KG1 (cell line): Measurements from ENCODE around the gene FOXJ3.
A peak's percentile ranks its signal among the peaks of the same experiment; 100 is the strongest.

Source experiments
- DNase-seq: peaks from one replicate; lab custom pipeline; 2025; lab: John Stamatoyannopoulos, UW

Gene FOXJ3

DNA sequence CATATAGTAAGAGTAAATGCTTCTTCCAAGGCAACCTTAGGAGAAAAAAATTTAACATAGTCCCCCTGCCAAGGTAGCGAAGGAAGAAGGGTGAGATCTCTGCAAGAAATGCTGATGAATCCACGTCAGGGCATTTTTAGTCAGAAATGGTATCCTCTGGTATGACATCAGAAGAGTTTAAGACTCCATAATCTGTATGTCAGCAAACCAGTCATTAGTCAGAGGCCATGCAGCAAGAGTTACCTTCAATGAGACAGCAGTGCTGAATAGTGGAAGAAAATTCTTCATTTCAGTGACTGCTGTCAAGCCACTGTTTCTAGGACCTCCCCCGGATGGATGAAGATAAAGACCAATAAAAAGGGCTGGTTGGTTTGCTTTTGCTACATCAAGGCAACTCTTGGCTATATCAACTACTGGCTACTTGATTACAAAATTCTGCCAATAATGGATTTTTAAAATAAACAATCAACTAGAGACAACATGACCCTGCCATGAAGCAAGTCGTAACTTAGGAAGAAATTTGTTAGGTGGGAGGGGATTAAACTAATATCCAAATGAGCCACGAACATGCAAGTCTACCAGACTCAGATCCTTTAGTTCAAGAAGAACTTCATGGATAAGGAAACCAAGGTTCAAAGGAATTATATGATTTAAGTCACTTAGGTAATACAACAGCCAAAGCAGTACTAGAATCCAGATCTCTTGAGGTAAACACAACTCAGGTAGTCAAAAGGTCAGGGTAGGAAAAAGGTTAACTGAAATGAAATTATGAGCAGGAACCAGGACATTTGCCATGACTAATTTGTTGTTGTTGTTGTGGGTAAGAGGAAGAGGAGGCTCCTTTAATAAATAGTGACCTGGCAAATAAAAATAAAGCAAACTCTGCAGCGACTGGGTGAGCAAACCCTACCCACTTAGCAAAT, 144.8 kb downstream of the FOXJ3 start:
- no peak for DNase-seq

DNA sequence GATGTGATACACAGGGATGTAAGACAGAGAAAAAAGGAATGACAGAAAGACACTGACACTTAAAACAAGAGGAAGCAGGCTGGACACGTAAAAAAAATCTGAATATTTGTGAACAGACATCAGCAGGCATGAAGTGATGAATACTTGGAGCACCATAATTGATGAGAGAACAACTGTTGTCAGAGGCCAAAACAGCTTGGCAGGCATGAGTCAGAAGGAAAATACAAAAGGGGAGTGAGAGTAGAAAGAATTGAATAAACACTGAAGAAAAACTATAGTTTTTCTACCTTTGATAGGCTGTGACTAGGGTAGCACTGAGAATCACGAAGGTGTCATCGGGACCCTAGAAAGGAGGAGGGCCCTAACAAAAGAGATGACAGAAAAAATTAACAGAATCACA, 148.9 kb downstream of the FOXJ3 start:
- DNase-seq = no peak

DNA sequence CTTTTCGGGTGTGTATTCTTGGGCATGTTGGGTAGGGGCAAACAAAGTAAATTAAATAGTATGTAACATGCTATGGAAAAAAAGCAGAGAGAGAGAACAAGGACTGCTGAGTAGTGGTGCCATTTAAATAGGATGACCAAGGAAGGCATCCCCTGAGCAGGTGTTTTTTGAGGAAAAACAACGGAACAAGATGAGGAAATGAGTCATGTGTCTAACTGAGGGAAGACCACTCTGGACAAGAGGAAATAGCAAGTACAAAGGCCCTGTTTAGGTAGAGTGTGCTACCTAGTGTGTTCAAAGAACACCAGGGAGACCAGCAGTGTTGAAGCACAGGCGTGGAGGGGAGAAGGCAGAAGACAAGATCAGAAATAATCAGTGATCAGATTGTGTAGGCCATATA, 150.4 kb downstream of the FOXJ3 start:
- DNase-seq = no peak

DNA sequence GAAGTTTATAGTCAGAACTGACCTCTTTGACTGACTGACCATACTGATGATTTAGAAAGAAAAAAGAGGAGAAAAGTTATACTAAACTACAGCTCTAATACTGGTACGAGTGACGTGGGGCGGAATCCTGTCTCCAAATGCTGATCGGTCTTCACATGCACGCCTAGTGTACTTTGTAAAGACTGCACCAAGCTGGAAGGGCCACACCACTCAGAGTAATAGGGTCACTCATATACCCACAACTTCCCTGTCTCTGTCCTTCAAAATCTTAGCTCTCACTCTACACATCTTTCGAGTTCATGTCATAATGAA, 151.1 kb downstream of the FOXJ3 start:
- DNase-seq = no peak

DNA sequence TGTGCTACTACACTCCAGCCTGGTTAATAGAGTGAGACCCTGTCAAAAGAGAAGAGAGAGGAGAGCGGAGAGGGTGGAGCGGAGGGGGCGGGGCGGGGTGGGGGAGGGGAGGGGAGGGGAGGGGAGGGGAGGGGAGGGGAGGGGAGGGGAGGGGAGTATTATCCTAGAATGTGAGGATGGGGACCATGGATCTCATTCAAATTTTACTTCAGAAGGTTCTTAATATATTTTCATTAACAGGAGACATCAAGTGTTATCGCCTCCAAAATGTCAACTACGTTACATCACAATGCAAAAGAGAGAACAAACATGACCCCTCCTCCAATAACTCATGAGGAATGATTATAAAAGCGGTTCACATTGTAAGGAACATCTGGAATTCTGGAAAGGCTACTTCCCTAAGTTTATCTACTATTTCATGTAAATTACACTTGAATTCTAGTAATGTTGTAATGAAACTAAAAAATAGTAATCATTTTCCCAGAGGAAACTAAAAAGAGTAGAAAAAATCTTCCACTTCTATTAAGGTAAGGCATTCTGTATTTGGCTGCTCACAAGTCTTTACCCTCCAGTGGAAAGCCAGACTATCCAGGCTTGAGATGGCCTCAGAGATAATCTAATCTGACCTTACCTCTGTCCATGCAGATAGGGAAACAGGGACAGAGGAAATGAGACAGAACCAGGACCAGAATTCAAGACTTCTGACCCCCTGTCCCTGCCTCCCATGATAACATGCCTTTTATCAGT, 151.7 kb downstream of the FOXJ3 start:
- no peak for DNase-seq

DNA sequence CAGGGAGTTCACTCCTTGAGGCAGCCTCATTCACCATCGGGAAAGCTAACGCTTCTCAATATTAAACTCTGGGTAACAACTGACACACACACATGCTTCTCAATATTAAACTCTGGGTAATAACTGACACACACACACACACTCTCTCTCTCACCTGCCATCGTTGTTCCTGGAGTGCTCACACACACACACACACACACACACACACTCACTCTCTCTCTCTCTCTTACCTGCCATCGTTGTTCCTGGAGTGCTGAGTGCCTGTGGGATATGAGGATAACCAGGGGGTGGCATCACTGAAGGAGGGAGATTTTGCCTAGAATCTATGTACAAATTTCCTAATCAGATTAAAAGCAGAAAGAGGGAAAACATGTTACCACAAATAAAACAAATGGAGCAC, 153.3 kb downstream of the FOXJ3 start:
- no peak for DNase-seq

DNA sequence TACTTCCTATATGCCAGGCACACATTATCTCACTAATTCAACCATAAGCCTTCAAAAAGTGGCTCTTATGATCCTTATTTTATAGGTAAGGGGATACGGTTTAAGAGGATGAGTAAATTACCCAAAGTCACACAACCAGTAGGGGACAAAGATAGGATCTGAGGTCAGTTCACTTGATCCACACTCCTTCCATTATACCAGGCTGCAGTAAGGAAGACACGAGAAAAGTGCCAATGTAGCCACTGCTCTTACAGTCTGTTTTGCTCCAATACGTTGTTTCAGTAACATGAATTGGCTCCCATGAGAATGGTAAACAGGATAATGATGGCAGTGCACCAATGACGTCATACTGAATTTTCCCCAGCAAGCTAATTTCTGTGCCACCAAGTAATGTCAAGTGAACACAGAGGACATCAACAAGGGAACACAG, 155.1 kb downstream of the FOXJ3 start:
- no peak for DNase-seq

DNA sequence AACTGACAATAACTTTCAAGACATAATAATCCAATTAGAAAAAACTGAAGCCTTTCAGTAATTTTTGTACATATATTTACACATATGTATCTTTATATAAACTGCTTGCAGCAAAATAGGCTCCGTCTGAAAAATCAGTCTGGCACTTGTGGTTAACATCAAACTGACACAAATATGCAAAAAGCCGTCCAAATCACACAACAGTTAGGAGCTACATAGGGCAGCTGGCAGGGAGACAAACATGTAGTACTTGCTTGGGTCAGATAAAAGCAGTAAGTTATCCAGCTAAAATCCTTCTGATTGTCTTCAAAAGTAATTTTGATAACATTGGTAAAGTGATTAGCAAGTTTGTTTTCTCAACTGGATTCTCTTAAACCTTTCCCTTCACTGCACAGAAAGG, 155.8 kb downstream of the FOXJ3 start:
- DNase-seq = no peak

DNA sequence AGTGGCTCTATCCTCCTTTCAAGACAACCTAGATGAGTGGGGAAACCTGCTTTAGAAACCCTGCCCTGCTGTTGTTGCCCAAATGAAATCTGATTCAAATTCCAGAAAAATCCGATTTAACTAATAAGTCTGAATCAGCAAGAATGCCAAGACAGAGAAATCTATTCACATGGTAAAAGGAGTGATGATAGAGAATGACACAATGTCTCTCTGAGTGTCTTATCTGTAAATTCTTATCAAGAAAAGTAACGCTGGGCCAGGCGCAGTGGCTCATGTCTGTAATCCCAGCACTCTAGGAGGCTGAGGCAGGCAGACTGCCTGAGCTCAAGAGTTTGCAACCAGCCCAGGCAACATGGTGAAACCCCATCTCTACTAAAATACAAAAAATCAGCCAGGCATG, 156.8 kb downstream of the FOXJ3 start:
- DNase-seq = no peak

DNA sequence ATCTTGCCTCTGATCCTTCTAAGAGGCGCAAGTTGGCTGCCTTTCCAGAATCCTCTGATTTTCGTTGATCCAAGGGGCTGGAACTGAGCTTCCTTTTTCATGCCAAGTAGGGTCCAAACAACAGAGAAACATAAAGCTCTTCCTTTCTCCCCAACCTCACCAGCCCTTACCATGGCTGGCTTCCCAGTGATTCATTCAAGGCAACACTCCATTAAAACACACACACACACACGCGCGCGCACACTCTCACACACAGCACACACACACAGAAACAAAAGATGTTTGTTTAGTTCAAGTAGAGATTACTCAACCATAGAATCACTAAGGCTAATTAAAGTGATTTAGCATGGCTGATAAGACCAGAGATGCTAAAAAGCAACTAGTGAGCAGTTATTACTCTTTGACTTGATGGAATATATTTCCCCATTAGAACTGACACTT, 157.5 kb downstream of the FOXJ3 start:
- no peak for DNase-seq

DNA sequence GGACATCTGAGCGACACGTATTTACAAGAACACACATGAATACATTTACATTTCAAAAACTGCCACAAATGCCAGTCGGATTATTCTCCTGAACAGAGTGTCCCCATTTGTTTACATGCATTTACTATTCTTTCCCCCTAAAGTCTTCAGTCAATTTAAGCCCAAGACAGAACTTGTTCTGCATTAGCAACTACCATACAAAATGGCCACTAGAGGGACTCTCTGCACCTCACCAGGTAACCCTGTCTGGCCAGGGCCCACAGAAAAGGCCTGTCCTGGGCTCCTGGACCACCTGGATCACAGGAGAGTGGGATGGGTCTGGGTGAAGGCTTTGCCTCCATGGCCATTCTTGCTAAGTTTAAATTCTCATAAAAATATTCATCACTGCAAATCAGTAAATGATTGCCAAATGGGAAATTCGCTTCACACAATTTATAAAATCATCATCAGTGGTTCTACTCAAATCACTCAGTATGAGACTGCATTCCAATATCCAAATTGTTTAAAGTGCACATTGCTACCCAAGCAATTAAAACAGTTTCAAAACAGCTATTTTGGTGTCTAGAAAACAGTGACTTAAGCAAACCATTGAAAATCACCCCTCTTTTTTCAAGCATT, 158.0 kb downstream of the FOXJ3 start:
- no peak for DNase-seq

DNA sequence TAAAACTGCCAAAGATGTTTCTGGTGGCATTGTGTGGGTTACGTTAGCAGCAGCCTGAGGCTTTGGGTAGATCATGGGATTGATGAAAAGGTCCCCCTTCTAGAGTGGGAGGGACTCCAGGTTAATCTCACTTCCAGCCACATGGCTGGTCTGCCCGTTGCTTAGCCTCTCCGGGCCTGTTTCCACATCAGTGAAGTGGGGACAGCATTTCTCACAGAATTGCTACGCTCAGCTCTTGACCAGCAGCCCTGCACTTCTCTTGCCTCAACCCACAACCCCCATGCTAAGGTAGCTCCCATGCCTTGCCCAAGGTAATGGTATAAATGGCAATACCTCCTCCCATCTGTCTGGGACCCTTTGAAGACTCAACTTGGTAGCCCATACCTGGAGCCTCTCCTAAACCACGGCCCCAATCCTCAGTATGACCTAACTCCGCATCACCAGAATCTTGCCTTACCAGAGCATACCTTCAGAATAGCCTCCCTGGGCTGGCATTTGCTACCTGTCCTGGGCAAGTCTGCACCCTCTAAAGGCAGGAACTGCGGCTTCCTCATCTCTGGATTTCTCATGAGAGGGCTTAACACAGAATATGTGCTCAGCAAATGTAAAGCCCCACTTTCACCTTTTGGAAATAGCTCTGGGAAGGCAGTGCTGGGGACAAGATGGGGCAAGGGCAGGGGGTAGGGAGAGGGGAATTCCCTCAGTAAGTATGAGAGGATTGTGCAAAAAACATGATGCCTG, 159.6 kb downstream of the FOXJ3 start:
- no peak for DNase-seq

DNA sequence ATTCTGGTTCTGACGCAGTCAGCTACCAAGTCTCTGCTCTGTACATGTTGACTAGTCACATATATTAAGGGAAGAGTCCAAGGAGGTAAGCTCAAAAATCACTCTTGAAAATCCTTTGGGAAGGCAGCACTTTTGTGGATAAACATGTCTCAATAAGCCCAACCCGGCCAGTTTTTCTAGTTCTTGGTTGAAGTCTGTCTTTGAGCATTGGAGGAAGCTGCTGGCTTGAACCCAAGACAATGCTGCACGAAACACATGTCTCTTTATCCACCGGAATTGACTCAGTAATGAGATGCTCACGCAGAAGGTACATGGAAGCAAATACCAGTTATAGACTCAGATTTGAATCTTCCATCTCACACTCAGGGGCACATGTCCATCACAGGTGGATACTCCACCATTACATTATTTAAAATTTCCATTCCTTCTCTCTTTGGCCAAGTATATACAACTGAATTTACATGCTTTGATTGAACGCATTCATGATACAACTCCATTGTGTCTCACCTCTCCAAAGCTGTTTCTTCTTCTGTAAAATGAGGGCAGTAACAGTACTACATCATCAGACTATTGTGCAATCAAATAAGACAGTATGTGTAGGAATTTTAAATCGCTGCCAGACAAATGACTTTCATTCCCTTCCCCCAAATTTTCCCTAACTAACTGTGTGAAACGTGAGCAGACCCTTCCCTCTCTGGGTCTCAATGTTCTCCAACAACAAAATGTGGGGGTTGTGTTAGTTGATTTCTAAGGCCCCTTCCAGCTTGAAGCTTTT, 160.9 kb downstream of the FOXJ3 start:
- DNase-seq = no peak

DNA sequence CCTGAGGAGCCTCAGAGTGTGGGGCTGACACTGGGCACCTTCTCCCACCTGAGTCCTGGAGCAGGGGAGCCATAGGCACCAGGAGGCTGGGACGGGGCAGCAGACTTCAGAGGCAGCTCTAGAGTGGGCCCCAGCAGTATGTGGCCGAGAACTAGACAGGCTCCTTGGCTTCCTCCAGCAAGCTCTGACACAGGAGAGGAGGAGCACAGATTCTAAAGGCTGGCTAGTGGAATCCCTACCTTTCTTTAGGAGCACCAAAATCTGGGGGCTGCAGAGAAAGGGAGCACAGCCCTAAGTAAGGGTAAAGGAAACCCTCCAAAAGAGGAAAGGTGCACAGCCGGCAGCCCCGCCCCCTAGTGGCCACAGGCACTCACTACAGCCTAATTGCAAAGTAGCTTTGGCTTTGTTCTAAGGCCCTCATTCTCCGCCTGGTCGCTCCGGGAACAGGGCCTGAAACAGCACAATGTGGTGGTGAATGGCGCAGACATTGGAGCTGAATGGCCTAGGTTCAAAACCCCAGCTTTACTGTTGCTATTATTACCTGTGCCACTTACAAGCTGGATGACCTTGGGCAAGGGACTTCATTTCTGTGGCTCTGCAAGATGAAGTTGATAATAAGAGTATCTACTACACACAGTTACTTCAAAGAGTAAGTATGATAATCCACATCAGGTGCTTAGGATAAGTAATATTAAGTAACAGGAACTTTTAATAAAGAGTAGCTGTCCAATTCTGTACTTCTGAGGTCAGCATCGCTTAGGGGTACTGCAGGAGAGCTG, 161.7 kb downstream of the FOXJ3 start:
- DNase-seq = peak; percentile 55

DNA sequence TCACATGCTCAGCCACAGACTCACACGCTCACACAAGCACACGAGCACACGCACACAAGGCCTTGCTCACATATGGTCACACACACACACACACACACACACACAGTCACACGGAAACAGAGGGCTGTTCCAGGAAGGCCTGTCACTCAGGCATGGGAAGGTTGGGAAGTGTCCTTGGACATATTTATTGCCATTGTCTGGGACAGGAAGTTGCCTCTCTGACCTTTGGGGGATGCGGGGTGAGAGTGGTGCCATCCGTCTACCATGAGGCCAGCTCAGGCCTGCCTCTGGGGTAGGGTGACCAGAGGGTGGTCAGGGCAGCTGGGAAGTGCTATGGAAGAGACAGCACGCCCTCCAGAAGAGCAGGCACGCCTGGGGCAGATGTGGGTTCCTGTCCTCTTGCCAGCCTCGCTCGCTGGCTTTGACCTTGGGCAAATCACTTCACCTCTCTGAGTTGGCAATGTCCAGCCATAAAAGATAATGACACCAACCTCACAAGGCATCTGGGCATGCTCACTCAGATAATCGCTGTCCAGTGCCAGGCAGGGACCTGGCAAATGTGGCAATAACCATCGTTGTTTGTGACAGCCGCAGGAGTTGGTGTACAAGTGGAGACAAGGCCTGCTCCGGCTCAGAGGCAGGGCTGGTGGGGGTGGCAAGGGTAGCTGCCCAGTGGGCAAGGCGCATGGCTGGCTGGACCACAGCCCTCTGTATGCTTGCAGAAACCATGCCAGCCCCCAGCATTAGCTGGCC, 162.5 kb downstream of the FOXJ3 start:
- DNase-seq = no peak

DNA sequence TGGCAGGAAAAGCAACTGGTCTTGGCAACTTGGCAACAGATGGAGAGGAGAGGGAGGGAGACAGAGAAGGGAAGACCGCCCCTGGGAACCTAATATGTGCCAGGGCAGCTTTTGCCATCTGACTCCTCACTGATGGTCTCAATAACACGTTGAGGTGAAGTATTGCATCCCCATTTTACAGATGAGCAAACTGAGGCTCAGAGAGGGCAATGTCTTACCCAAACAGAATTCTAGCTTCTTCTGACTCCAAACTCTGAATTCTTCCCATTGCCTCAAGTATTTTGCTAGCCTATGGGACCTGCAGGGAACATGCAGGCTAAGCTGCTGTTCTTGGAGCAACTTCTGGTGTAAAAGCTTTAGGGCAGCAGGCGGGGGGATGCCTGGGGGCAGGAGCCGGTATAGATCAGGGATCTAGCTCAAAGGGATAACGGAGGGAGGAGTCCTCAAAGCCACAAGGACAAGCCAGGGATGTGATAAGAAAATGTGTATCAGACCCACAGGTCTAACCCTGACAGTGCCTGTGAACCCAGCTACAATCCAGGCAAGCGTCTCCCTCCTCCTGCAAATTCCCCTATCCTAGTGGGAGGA, 163.3 kb downstream of the FOXJ3 start:
- no peak for DNase-seq

DNA sequence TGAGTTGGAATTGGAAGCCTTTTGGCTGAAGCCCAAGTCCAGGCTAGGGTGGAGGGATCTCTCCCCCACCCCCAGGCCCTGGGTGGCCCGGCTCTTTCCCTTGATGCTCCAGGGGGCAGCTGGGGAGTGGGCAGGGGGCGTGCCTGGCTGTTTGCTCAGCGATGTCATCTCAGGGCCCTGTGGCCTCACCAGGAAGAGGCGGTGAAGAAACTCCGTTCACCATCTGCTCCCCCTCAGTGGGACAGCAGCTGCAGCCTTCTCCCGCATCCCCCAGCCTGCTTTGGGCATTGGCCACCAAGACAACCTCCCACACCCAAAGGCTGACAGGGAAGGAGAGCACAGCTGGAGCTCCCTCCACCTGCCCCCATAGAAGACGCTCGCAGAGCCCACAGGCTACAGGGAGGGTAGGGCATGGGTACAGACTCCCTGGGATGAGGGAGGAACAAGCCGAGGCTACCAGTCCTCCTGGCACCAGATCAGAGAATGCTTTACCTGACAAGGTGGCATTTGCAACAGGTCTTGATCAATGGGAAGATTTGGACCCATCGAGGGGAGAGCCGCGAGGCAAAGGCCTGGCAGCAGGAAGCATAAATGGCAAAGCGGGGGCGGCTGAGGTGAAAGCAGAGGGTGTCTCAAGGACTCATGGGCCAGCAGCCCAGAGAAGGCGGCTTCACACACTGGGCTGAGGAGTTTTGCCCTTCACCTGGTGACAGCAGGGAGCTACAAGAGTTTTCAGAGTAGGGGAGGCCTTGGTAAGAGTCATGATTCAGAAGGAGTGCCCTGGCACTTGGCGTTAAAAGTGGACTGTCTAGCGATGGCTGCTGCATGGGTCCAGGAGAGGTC, 164.0 kb downstream of the FOXJ3 start:
- DNase-seq = no peak

DNA sequence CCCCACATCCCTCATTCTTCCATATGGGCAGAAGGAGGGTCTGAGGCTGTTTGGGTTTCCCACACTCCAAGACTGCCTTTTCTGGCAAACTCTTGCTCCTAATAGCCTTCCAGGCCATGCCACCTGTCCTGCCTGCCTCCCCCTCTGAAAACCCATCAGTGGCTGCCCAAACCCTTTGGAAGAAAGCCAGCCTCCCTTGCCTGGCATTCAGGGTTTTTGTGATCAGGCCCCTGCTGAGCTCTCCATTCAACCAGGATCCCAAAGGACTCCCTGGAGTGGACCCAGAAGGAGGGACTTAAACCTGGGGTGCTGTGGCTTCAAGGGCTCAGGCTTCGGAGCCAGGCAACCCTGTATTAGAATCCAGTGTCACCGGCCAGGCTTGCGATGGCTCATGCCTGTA, 166.3 kb downstream of the FOXJ3 start:
- no peak for DNase-seq

DNA sequence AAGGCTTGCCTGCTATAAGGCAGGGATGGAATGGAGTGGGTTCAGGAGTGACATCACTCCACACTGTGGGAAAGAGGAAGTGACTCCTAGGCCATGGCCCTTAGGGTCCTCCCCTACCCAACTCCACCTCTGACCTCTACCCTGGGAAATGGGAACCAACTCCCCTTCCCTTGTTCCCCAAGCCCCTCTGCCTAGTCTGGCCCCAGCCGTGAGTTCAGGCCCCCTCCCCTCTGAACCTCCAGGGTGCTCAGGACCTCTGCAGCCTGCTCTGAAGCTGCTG, 166.7 kb downstream of the FOXJ3 start:
- no peak for DNase-seq
